ENCODE results near the gene GRAMD1B. TPM values are rescaled to one million over a fixed set of nuclear protein-coding genes. Genes with fewer than 3 reads are reported as not detected.

Gene GRAMD1B
- total RNA-seq, 1 experiment from 2014 or later: 12.7 TPM

- TF ChIP-seq ZBTB33 (IDR thresholded peaks at IDR 0.05; ENCODE audit: extremely low read depth, insufficient replicate concordance, low read length) (no peak), ZNF274 (IDR thresholded peaks at IDR 0.05; ENCODE audit: low read depth, low read length) (no peak)
Observed at GRCh38 chr11:123527526-123527925, 97.5 kb downstream of the GRAMD1B start (continued).

GRCh38 chr11:123527947-123528346, 97.9 kb downstream of the GRAMD1B start:
- no peaks in the 10 kb centered on the region for H3K27me3 ChIP-seq (ENCODE audit: insufficient read depth, low read length)
- H3K4me3 ChIP-seq (replicated peaks in 1 of 2; ENCODE audit: low read depth in 1 of 2, low read length in 2 of 2): no peak overlapping the region
- no peak for ATAC-seq
- TF ChIP-seq EZH2phosphoT487 (IDR thresholded peaks at IDR 0.05; ENCODE audit: borderline replicate concordance) (no peak), EZH2 (IDR thresholded peaks at IDR 0.05) (no peak), CTCF (IDR thresholded peaks at IDR 0.05 in 2 of 3, conservative IDR thresholded peaks at IDR 0.05 in 1 of 3; ENCODE audit: borderline replicate concordance in 1 of 3, insufficient read depth in 1 of 3, low read depth in 2 of 3, low read length in 2 of 3) (no peak), ELF1 (IDR thresholded peaks at IDR 0.05; ENCODE audit: borderline replicate concordance, low read depth) (no peak), ATF3 (IDR thresholded peaks at IDR 0.05) (no peak), POLR2A (IDR thresholded peaks at IDR 0.05; ENCODE audit: borderline replicate concordance, extremely low read depth, insufficient read depth, insufficient read length) (no peak), MAX (IDR thresholded peaks at IDR 0.05) (no peak), RAD21 (IDR thresholded peaks at IDR 0.05; ENCODE audit: low read depth) (no peak), EGR1 (IDR thresholded peaks at IDR 0.05; ENCODE audit: low read depth) (no peak), ZNF274 (IDR thresholded peaks at IDR 0.05; ENCODE audit: low read depth, low read length) (no peak), SP1 (IDR thresholded peaks at IDR 0.05; ENCODE audit: low read depth) (no peak), ZFX (IDR thresholded peaks at IDR 0.05) (no peak), ZBTB33 (IDR thresholded peaks at IDR 0.05; ENCODE audit: extremely low read depth, insufficient replicate concordance, low read length) (no peak), SIN3A (IDR thresholded peaks at IDR 0.05; ENCODE audit: low read depth) (no peak), JUND (IDR thresholded peaks at IDR 0.05) (no peak), TCF7L2 (IDR thresholded peaks at IDR 0.05; ENCODE audit: borderline replicate concordance, extremely low read depth, insufficient read depth, insufficient read length) (no peak), CBX3 (IDR thresholded peaks at IDR 0.05; ENCODE audit: low read depth) (no peak), POLR2AphosphoS5 (IDR thresholded peaks at IDR 0.05; ENCODE audit: low read depth, low read length) (no peak)
- POLR2A ChIA-PET: no interaction called here
- no peaks in the 10 kb centered on the region for H3K79me2 ChIP-seq (ENCODE audit: insufficient read depth, low read length)
- no peak for DNase-seq (ENCODE audit: low read depth, low spot score)
- H3K36me3 ChIP-seq (ENCODE audit: control insufficient read depth in 1 of 2, insufficient read depth in 2 of 2, low read length in 2 of 2): no peaks in the 10 kb centered on the region
- H3K9me2 ChIP-seq (ENCODE audit: insufficient read depth): no peaks in the 10 kb centered on the region
- H3K27ac ChIP-seq (ENCODE audit: low read depth, low read length): no peak overlapping the region
- CTCF ChIA-PET: no interaction called here
- no peak overlapping the region for H3K4me2 ChIP-seq (ENCODE audit: low read length)
- RAD21 ChIA-PET (ENCODE audit: low non-redundant PET in 1 of 2, low total read pairs in 2 of 2, uncharacterized antibody in 2 of 2, unreplicated experiment in 2 of 2): no interaction called here
- no peaks in the 10 kb centered on the region for H4K20me1 ChIP-seq (ENCODE audit: insufficient read depth)
- no TSS peak for BruUV-seq (replicated peaks)
- no peak overlapping the region for H3K9ac ChIP-seq (ENCODE audit: low read length)
- H2AFZ ChIP-seq (ENCODE audit: low read depth, low read length, poor library complexity, severe bottlenecking): no peak overlapping the region
- H3K4me1 ChIP-seq (ENCODE audit: control insufficient read depth in 1 of 2, insufficient read depth in 2 of 2, low read length in 2 of 2): peaks cover 0 to 5% of the 10 kb centered on the region in 2 experiments; a peak in 1 of 4 replicates
- no peaks in the 10 kb centered on the region for H3K9me3 ChIP-seq (ENCODE audit: control insufficient read depth in 1 of 2, insufficient read depth in 1 of 2, low read depth in 1 of 2, low read length in 2 of 2)
- intact Hi-C loops (cut with micrococcal nuclease): no loop called here
